ENCODE measurements around the gene ADK. TPM values are rescaled to one million over a fixed set of nuclear protein-coding genes. Genes with fewer than 3 reads are reported as not detected.
A peak's percentile ranks its signal among the peaks of the same experiment; 100 is the strongest.

Gene ADK
- total RNA-seq, 1 donor from 2014 or later: 46.1 TPM

DNA sequence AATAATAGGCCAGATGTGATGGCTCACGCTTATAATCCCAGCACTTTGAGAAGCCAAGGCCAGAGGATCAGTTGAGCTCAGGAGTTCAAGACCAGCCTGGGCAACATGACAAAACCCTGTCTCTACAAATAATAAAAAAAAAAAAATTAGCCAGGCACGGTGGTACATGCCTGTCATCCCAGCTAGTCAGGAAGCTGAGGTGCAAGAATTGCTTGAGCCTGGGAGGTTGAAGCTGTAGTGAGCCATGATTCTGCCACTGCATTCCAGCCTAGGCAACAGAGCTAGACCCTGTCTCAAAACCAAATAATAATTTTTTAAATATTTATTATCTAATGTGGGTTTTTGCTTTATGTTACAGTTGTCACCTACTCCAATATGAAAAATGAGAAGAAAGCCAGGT is 178.9 kb downstream of the ADK start:
- TF ChIP-seq, protein P1, sequence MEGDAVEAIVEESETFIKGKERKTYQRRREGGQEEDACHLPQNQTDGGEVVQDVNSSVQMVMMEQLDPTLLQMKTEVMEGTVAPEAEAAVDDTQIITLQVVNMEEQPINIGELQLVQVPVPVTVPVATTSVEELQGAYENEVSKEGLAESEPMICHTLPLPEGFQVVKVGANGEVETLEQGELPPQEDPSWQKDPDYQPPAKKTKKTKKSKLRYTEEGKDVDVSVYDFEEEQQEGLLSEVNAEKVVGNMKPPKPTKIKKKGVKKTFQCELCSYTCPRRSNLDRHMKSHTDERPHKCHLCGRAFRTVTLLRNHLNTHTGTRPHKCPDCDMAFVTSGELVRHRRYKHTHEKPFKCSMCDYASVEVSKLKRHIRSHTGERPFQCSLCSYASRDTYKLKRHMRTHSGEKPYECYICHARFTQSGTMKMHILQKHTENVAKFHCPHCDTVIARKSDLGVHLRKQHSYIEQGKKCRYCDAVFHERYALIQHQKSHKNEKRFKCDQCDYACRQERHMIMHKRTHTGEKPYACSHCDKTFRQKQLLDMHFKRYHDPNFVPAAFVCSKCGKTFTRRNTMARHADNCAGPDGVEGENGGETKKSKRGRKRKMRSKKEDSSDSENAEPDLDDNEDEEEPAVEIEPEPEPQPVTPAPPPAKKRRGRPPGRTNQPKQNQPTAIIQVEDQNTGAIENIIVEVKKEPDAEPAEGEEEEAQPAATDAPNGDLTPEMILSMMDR (IDR thresholded peaks at IDR 0.05): no peak
- H3K36me3 Mint-ChIP-seq (ENCODE audit: low read depth): peaks cover 46% of the 10 kb centered on the region
- DNase-seq: no peak
- H3K4me3 Mint-ChIP-seq: no peak overlapping the region
- peaks cover 10% of the 10 kb centered on the region for H3K4me1 Mint-ChIP-seq
- no peak for ATAC-seq (ENCODE audit: low read depth)
- no peak overlapping the region for H3K27ac Mint-ChIP-seq
- no peaks in the 10 kb centered on the region for H3K27me3 Mint-ChIP-seq
- peaks cover 2% of the 10 kb centered on the region for H3K9me3 Mint-ChIP-seq
- CTCF ChIA-PET: no interaction called here
- POLR2A ChIA-PET: no interaction called here
- intact Hi-C loops (cut with micrococcal nuclease): no loop called here

DNA sequence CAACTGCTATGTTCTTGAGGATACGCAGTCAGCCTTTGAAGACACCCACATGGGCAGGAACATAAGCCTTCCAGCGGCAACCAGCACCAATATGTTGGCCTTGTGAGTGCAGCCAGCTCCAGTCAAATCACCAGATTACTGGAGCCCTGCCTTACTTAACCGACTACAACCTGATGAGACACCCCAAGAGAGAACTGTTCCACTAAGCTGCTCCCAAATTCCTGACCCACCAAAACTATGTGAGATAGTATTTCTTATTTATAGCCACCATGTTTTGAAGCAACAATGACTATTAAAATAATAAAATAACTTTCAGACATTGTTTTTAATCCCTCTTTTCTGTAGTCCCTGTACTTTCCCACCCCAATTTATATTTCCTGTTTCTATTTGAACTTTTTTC is 179.6 kb downstream of the ADK start:
- TF ChIP-seq, protein P1 (IDR thresholded peaks at IDR 0.05): no peak
- intact Hi-C loops (cut with micrococcal nuclease): no loop called here
- ChIA-PET POLR2A (no interaction called here), CTCF (no interaction called here)
- H3K27ac Mint-ChIP-seq: peak overlapping the region; percentile 19
- H3K4me3 Mint-ChIP-seq: no peak overlapping the region
- ATAC-seq (ENCODE audit: low read depth) (no peak), DNase-seq (no peak)
- peaks cover 2% of the 10 kb centered on the region for H3K9me3 Mint-ChIP-seq
- peaks cover 43% of the 10 kb centered on the region for H3K36me3 Mint-ChIP-seq (ENCODE audit: low read depth)
- H3K4me1 Mint-ChIP-seq: peaks cover 11% of the 10 kb centered on the region
- H3K27me3 Mint-ChIP-seq: no peaks in the 10 kb centered on the region

DNA sequence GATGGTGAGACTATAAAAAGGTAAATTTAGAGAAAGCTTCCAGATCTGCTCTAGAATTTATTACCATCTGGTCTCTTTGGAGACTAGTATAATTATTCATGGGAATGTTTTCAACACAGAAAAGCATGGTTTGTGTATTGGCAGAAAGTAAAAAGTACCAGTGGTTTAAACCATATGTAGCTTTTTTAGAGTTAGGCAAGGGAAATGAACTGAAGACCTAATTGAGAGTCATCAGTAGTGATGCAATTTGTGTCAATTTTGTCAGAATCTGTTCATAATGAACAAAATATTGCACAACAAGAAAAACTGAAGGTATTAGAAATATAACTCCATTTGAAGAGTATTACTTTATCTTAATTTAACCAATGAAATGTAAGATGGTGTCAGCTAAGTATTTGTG is 181.4 kb downstream of the ADK start:
- intact Hi-C loops (cut with micrococcal nuclease): no loop called here
- Mint-ChIP-seq H3K4me1 (peaks cover 13% of the 10 kb centered on the region), H3K27me3 (no peaks in the 10 kb centered on the region), H3K4me3 (no peak overlapping the region), H3K36me3 (ENCODE audit: low read depth) (peaks cover 51% of the 10 kb centered on the region), H3K9me3 (no peaks in the 10 kb centered on the region), H3K27ac (no peak overlapping the region)
- DNase-seq (no peak), ATAC-seq (ENCODE audit: low read depth) (no peak)
- CTCF ChIA-PET: no interaction called here
- TF ChIP-seq, protein P1 (IDR thresholded peaks at IDR 0.05): no peak
- POLR2A ChIA-PET: no interaction called here

DNA sequence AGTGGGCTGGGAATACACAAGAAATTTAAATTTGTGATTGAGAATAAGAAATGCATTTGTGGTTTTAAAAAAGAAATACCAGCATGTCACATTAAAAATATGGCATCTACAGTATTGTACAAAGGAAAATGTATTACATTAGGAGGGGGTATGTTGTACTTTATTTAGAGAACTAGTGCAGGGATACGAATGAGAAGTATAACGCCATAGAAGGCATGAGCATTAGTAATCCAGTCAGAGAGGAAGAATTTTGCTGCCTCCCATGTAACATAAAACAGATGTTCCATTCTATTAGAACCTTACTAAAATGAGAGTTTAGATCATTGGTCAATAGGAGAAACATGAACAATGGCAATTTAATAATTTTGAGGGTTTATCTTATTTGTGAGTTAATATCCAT is 182.2 kb downstream of the ADK start:
- intact Hi-C loops (cut with micrococcal nuclease): no loop called here
- H3K4me1 Mint-ChIP-seq: peaks cover 13% of the 10 kb centered on the region
- no peaks in the 10 kb centered on the region for H3K27me3 Mint-ChIP-seq
- no peaks in the 10 kb centered on the region for H3K9me3 Mint-ChIP-seq
- no peak overlapping the region for H3K27ac Mint-ChIP-seq
- DNase-seq: no peak
- CTCF ChIA-PET: no interaction called here
- POLR2A ChIA-PET: no interaction called here
- no peak for ATAC-seq (ENCODE audit: low read depth)
- TF ChIP-seq, protein P1 (IDR thresholded peaks at IDR 0.05): no peak
- H3K4me3 Mint-ChIP-seq: no peak overlapping the region
- peaks cover 52% of the 10 kb centered on the region for H3K36me3 Mint-ChIP-seq (ENCODE audit: low read depth)

DNA sequence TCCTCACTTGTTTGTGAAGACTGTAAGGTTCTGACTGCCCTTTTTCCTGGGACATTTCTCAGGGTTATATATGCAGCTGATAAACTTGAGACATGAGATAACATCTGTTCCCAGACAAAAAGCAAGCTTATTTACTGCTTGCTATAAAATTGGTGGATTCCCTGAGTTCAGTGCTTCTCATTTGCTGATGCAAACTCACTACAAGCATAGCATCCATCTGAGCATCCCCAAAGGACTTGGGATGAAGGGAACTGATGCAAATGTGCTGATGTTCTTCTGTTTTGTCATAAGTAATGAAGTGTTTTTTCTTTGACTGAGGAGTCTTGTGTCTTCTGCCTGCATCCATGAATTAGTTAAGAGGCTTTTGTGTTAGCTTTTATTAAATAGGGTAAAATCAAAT is 183.2 kb downstream of the ADK start:
- Mint-ChIP-seq H3K27ac (no peak overlapping the region), H3K4me3 (no peak overlapping the region), H3K9me3 (no peaks in the 10 kb centered on the region), H3K36me3 (ENCODE audit: low read depth) (peaks cover 48% of the 10 kb centered on the region), H3K4me1 (peaks cover 9% of the 10 kb centered on the region), H3K27me3 (no peaks in the 10 kb centered on the region)
- CTCF ChIA-PET: no interaction called here
- intact Hi-C loops (cut with micrococcal nuclease): no loop called here
- POLR2A ChIA-PET: no interaction called here
- no peak for DNase-seq
- ATAC-seq (ENCODE audit: low read depth): no peak
- TF ChIP-seq, protein P1 (IDR thresholded peaks at IDR 0.05): no peak

Measured in activated B cell treated with CpG ODN at 0.5 μM for 24 hours (primary cell).